Transverse colon (tissue), 4 donors: ENCODE data around the gene PHACTR3.

Source experiments
- EP300 ChIP-seq: sonication (generic); formaldehyde crosslinking; IDR thresholded peaks from one replicate; pipeline ENCODE4 v1.6.1; 2017; ENCODE audit warnings: antibody characterized with exemption, low read depth
- POLR2A ChIP-seq: fragments of 450-650 bp; IDR thresholded peaks from one replicate; pipeline ENCODE4 v1.6.1; 2016; ENCODE audit warnings: antibody characterized with exemption, mild to moderate bottlenecking, moderate library complexity
- POLR2AphosphoS5 ChIP-seq, 3 donors: sonication (generic); formaldehyde crosslinking; IDR thresholded peaks; one replicate each; pipeline ENCODE4 v1.6.1; 2016; ENCODE audit warnings: antibody characterized with exemption in 3 of 3
- TF ChIP-seq, protein P1 (sequence below), 5 experiments: fragments of 200-600 bp in 3 of 5; fragments of 450-650 bp in 2 of 5; sonication (generic) in 3 of 5; IDR thresholded peaks; 1 replicate in 2 of 5; 2 replicates in 3 of 5; pipeline ENCODE4 v1.5.1; 2016 to 2017; ENCODE audit warnings: antibody characterized with exemption in 5 of 5, inconsistent platforms in 3 of 5, mild to moderate bottlenecking in 2 of 5, moderate library complexity in 1 of 5

DNA sequence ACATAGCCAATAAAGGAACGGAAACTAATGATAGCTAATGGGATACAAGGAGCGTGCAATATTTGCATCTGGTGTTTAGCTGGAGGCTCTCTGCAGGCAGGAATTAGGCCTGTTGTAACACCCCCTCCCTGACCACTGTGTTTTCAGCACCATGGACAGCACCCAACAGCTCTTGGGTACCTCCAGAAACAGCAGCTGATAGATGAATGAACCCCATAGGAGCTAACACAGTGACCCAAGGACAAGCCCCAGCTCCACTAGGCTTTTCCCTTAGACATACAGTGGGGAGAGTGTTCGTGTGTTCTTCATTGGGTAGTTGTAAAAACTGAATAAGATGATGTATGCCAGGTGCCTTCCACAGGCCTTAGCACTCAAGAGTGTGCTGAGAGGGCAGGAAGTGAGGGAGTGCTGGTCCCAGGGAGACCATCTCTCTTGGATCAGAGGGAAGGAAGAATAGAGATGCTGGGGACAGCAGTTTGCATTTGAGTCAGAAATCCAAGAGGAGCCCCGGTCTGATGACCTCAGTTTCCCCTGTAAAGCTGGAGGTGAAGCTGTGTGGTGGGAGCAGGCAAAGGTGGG, 161.3 kb downstream of the PHACTR3 start:
- TF ChIP-seq, protein P1, sequence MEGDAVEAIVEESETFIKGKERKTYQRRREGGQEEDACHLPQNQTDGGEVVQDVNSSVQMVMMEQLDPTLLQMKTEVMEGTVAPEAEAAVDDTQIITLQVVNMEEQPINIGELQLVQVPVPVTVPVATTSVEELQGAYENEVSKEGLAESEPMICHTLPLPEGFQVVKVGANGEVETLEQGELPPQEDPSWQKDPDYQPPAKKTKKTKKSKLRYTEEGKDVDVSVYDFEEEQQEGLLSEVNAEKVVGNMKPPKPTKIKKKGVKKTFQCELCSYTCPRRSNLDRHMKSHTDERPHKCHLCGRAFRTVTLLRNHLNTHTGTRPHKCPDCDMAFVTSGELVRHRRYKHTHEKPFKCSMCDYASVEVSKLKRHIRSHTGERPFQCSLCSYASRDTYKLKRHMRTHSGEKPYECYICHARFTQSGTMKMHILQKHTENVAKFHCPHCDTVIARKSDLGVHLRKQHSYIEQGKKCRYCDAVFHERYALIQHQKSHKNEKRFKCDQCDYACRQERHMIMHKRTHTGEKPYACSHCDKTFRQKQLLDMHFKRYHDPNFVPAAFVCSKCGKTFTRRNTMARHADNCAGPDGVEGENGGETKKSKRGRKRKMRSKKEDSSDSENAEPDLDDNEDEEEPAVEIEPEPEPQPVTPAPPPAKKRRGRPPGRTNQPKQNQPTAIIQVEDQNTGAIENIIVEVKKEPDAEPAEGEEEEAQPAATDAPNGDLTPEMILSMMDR (IDR thresholded peaks at IDR 0.05) = no peak
- TF ChIP-seq POLR2A = no peak
- no peak for TF ChIP-seq POLR2AphosphoS5 (IDR thresholded peaks at IDR 0.05)
- no peak for TF ChIP-seq EP300
